HCT116 (cell line): ENCODE measurements around the gene CAMK1D.

Source experiments
- ATF3 ChIP-seq: IDR thresholded peaks from 2 replicates; pipeline ENCODE4 v1.6.1; 2012
- CEBPB ChIP-seq: IDR thresholded peaks from 2 replicates; pipeline ENCODE4 v1.6.1; 2012; ENCODE audit warnings: low read depth
- CTCF ChIP-seq, 3 experiments: fragments of 200-600 bp in 1 of 3; sonication (generic) in 1 of 3; IDR thresholded peaks in 2 of 3; conservative IDR thresholded peaks in 1 of 3; 2 replicates each; pipeline ENCODE4 v1.5.1; 2012 to 2017; ENCODE audit warnings: low read depth in 2 of 3, low read length in 2 of 3, antibody characterized with exemption in 1 of 3, borderline replicate concordance in 1 of 3, control low read depth in 1 of 3, mild to moderate bottlenecking in 1 of 3, mixed read lengths in 1 of 3, mixed run types in 1 of 3, moderate library complexity in 1 of 3; ENCODE audit not compliant: insufficient read depth in 1 of 3
- EZH2 ChIP-seq: fragments of 200-600 bp; sonication (generic); IDR thresholded peaks from 2 replicates; pipeline ENCODE4 v1.6.1; 2017; ENCODE audit warnings: antibody characterized with exemption, mixed run types
- EZH2phosphoT487 ChIP-seq: fragments of 200-600 bp; IDR thresholded peaks from 2 replicates; pipeline ENCODE4 v1.6.1; 2018; ENCODE audit warnings: antibody characterized with exemption, borderline replicate concordance
- JUND ChIP-seq: IDR thresholded peaks from 2 replicates; pipeline ENCODE4 v1.6.1; 2012
- POLR2A ChIP-seq: IDR thresholded peaks from 2 replicates; pipeline ENCODE4 v1.7.0; 2011; ENCODE audit warnings: borderline replicate concordance; ENCODE audit not compliant: insufficient read depth, insufficient read length; ENCODE audit errors: extremely low read depth
- POLR2AphosphoS5 ChIP-seq: IDR thresholded peaks from 2 replicates; pipeline ENCODE4 v1.6.1; 2011; ENCODE audit warnings: mild to moderate bottlenecking, low read depth, low read length, moderate library complexity
- RAD21 ChIP-seq: IDR thresholded peaks from 2 replicates; pipeline ENCODE4 v1.6.1; 2012; ENCODE audit warnings: low read depth, mild to moderate bottlenecking
- YY1 ChIP-seq: IDR thresholded peaks from 2 replicates; pipeline ENCODE4 v1.6.1; 2011; ENCODE audit warnings: low read length, low read depth, moderate library complexity, mild to moderate bottlenecking; ENCODE audit not compliant: insufficient replicate concordance; ENCODE audit errors: extremely low read depth
- ZFX ChIP-seq: fragments of 450-650 bp; IDR thresholded peaks from 2 replicates; pipeline ENCODE4 v1.6.1; 2017
- ZNF274 ChIP-seq: fragments of 200-500 bp; sonication (Bioruptor generic); IDR thresholded peaks from 2 replicates; pipeline ENCODE4 v1.6.1; 2014; ENCODE audit warnings: mild to moderate bottlenecking, low read depth, low read length, inconsistent platforms

GRCh38 chr10:12566161-12567115 lies 217.1 kb downstream of the CAMK1D start:
- TF ChIP-seq CTCF (IDR thresholded peaks at IDR 0.05 in 2 of 3, conservative IDR thresholded peaks at IDR 0.05 in 1 of 3; ENCODE audit: borderline replicate concordance in 1 of 3, insufficient read depth in 1 of 3, low read depth in 2 of 3, low read length in 2 of 3) (no peak), EZH2phosphoT487 (no peak), CEBPB (no peak), POLR2AphosphoS5 (no peak), POLR2A (no peak), EZH2 (no peak), JUND (no peak), ATF3 (no peak), RAD21 (no peak), ZNF274 (no peak), YY1 (no peak), ZFX (no peak)
